AG20443 (cell line): ENCODE data around the gene KIF4A.
"Not testable (repeated sequence)": the region's sequence is repeated elsewhere in the genome, so short reads cannot be mapped to it uniquely, and the experiment has no call there.

Experiments used
- DNase-seq: peaks from one replicate; pipeline ENCODE4 v3.0.0; 2012; ENCODE audit warnings: low spot score, mixed read lengths

Gene KIF4A, protein sequence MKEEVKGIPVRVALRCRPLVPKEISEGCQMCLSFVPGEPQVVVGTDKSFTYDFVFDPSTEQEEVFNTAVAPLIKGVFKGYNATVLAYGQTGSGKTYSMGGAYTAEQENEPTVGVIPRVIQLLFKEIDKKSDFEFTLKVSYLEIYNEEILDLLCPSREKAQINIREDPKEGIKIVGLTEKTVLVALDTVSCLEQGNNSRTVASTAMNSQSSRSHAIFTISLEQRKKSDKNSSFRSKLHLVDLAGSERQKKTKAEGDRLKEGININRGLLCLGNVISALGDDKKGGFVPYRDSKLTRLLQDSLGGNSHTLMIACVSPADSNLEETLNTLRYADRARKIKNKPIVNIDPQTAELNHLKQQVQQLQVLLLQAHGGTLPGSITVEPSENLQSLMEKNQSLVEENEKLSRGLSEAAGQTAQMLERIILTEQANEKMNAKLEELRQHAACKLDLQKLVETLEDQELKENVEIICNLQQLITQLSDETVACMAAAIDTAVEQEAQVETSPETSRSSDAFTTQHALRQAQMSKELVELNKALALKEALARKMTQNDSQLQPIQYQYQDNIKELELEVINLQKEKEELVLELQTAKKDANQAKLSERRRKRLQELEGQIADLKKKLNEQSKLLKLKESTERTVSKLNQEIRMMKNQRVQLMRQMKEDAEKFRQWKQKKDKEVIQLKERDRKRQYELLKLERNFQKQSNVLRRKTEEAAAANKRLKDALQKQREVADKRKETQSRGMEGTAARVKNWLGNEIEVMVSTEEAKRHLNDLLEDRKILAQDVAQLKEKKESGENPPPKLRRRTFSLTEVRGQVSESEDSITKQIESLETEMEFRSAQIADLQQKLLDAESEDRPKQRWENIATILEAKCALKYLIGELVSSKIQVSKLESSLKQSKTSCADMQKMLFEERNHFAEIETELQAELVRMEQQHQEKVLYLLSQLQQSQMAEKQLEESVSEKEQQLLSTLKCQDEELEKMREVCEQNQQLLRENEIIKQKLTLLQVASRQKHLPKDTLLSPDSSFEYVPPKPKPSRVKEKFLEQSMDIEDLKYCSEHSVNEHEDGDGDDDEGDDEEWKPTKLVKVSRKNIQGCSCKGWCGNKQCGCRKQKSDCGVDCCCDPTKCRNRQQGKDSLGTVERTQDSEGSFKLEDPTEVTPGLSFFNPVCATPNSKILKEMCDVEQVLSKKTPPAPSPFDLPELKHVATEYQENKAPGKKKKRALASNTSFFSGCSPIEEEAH

DNA sequence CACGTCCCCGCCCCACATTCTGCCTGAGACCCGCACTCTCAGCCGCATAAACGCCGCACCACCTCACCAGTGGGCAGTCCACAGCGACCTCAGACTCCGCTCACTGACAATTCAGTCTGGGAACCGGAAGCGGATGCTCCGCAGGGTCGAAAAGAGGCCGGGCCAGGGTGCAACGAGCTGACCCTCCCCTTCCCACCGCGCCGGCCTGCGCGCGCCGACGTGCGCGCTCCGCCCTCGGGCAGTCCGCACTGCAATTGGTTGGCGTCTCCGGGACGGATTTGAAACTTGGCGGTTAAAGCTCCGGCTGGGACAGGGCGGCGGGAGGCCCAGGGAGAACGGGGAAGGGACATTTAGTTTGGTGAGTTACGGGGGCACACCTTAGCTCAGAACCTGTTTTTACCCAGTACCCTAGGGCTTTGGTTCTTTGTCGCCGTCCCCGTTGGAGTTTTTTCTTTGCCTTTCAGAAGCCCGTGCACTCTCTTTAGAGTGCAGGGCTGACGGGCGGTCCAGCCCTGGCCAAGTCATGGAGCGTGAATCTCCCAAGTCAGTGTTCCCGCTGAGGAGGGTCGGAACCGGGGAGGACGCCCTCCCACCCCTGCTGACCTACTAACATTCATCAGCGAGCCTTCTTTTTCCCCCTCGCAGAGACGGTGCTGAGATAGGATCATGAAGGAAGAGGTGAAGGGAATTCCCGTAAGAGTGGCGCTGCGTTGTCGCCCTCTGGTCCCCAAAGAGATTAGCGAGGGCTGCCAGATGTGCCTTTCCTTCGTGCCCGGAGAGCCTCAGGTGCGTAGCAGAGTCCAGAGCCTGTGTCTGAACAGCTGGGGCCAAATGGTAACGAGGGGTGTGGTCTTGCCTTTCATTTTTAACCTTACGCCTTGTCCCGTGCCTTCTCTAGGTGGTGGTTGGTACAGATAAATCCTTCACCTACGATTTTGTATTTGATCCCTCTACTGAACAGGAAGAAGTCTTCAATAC lies at the start of gene KIF4A, which contains the start of gene PDZD11:
Gene KIF4A (plus strand): TSS at position 312 of the 978 bp plus-strand sequence. CDS start 355 bp downstream, at position 667.
Gene PDZD11 (minus strand): TSS at position 135 of the 978 bp plus-strand sequence. CDS start 586 bp downstream, outside the sequence.
- DNase-seq = peak; percentile 97

DNA sequence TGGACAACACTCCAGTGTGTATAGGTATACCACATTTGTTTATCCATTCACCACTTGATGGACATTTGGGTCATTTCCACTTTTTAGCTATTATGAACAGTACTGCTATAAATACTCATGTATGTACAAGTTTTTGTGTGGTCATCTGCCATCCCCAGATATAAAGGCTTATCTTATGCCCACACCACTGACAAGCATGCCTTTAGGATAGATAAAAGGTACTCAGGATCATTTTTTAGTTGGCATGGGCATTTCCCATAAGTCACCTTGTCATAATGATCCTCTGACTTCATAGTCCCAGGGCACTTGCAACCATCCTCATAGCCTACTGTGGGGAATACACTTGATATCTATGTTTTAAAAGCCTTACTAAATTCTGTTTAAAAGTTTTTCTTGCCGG lies 49.2 kb upstream of the KIF4A start:
- no peak for DNase-seq

DNA sequence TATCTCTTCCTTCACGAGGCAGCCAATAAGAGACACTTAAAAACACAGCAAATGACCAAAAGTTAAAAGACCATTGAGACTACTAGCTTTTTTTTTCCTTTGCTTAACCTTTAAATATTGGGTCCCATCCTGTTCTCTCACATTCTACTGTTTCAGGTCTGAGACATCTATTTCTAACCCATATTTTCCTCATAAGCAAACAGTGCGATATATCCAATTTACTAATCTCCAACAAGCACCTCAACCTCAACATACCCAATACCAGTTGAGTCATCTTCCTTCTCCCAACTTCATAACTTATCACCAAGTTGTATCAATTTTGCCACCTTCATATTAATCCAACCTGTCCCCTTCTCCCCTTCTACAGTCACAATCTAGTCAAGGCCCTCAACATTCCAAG lies 48.4 kb upstream of the KIF4A start:
- no peak for DNase-seq

DNA sequence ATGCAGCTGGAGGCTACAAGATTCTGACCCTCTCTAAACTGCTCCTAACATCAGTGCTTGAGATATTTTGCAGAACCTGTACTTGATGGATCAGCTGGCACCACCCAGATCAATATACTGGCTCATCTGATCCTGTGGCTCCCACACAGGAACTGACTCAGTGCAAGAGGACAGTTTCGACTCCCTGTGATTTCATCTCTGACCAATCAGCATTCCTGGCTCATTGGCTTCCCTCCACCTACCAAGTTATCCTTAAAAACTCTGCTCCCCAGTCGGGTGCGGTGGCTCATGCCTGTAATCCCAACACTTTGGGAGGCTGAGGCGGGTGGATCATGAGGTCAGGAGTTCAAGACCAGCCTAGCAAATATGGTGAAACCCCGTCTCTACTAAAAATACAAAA lies 46.3 kb upstream of the KIF4A start:
- DNase-seq = not testable (repeated sequence)

DNA sequence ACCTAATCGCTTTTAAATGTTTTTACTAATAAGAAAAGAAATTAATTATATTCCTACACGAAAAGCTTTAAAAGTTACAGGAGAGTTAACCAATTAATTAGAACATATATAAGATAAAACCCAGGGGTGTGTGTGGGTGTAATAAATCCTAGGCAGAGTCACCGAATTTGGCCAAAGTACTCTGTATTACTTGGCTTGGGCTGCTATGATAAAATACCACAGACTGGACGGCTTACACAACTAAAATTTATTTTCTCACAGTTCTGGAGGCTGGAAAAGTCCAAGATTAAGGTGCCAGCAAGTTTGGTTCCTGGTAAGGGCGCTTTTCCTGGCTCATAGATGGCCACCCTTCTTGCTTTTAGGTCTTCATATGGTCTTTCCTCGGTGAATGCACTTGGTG lies 45.0 kb upstream of the KIF4A start:
- no peak for DNase-seq

DNA sequence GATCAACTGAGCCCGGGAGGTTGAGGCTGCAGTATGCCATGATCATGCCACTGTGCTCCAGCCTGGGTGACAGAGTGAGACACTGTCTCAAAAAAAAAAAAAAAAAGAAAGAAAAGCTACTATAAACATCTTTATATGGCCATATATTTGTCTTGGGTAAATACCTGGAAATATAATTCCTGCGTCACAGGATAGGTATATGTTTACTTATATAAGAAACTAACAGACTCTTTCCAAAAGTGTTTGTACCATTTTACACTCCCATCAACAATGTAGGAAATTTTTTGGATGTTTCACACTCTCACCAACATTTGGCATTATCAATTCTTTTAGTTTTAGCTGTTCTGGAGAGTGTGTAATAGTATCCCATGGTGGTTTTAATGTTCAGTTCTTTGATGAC lies 42.7 kb upstream of the KIF4A start:
- no peak for DNase-seq

DNA sequence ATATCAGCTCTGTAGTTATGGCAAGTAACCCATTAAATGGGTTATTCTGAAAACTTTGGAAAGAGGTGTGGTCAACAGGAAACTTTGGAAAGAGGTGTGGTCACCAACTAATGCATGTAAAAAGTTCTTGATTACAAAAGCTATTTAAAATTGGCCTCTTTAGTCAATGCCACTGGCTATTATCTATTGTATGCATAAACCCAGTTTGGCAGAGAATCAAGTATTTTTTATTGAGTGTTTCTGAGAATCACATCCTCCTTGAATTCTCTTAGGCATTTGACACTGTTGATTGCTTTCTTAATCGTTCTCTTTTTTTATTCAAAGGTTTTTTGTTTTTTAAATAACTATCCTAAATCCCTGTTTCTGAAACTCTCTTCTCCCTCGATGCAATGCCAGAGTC lies 37.4 kb upstream of the KIF4A start:
- no peak for DNase-seq

DNA sequence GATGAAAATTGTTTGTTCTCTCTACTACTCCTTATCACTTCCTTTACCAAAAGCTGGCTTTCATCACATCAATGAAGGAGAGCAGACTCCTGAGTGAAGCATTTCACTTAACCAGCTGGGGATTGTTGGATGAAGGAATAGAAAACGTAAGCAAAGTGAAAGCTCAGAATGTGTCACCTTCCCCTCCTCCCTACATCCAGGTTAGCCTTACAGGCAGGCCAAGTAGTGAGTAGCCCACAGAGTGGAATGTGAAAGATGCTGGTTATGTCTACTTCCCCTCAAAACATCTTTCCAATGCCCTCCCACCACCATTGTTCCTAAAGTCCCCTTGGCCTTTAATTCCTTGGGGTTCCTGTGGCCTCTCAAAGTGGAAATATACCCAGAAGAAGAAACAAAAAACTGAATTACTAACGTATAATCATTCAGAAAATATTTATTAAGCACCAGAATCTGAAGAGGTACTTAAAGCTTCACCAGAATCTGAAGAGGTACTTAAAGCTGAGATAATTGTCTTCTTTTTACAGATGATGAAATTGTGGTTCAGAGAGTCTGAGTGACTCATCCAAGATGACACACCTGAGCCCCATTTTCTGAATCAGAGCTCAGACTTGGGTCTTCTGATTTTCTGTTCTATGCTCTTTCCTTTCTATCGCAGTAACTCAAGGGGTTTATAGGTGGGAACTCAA lies 36.4 kb upstream of the KIF4A start:
- DNase-seq = no peak

DNA sequence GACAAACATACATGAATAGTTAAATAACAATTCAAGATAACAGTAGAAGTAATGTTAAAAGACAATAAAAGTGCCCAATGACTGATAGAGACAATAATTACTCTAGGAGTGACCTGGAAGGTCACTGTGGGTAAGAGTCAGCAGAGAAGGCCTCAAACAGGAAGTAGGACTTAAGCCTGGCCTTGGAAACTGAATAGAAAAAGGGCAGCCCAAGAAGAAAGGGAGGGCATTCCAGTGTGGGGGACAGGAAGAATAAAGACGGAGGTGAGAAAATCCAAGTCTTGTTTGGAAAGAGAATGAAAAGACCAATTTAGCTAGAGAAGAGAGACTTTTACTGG lies 35.9 kb upstream of the KIF4A start:
- DNase-seq = no peak

DNA sequence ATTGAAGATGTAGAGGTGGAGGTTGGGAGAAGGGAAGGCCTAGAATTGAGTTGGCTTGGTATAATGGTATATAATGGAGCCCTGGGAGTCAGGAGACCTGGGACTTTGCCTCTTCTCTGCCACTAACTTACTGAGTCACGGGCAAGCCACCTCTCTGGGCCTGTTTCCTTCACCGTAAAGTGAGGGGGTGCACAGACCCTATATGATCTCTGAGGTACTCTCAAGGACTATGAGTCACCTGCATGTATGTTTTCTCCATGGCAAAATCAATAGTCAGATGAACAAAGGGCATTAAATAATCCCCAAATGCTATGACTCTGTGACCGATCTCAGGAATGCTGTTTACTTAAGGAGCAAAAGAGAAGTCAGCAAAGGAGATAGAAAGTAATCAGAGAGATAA lies 35.0 kb upstream of the KIF4A start:
- no peak for DNase-seq

DNA sequence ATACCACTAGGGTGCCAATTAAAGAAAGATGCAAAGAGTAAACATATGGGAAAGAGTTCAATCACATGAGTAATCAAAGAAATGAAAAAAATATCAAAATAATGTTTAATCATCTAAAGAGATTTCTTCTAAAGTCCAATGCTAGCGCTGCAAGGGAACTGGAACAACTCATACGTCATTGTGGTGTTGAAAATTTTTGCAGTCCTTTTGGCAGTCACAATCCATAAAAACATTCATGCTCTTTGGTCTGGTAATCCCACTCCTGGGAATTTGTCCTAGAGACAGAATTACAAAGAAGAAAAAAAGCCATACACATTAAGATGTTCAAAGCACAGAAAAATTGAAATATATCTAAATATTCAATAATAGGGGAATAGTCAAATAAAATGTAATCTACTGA lies 34.5 kb upstream of the KIF4A start:
- no peak for DNase-seq

DNA sequence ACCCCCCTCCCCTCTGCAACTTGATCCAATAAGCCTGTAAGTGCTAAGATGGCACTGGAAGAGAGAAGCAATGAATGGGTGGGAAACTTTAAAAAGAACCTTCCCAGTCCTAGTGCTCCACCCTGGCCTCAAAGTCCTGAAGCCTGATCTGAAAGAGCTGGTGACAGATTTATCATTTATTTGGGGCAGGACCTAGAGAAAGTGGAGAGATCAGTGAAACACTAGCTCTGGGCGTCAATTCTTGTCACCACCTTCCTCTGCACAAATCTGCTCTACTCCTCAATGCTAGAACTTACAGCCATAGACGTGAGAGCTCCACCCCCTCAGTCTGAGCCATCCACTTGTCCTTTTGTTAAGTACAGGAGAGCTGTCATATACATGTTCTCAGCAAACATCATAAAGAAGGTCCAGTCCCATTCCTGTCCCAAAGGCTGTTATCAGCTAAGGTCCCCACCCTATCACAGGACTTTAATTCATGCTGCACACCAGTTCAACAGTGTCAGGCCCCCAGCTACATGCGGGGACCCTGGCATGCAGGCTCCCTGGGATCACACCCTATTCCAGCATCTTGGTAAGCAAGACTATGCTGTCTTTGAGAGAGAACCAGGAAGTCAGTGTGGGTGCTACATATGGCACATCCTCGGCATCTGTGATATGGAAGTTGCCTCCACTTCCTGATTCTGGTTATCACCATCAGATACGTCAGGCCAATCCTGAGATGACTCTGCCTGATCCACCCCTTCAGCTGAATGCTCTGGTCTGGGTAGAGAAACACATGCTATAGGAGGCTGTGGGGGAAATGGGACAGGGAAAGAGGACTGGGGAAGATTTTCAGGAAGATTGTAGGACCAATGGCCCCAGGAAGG lies 32.2 kb upstream of the KIF4A start:
- no peak for DNase-seq

DNA sequence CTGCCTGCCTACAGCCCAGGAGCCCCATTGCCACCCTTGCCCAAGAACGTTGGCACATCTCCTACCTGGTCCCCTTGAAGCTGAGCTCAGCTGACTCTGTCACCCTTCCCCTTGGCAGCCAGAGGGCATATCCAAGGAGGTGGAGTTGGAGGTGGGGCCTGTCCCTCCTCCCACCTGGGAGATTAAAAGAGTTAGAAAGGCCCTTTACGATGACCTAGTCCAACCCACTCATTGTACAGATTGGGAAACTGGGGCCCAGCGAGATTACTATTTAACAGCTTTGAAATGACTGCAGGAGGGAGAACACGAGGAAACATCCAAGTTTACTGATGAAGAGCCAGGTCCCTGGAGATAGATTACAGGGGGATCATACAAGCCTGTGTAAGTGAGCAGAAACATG lies 29.8 kb upstream of the KIF4A start, which contains the start of gene P2RY4:
Gene P2RY4 (minus strand): TSS at position 101 of the 400 bp plus-strand sequence. CDS start 580 bp downstream, outside the sequence.
- DNase-seq = no peak

DNA sequence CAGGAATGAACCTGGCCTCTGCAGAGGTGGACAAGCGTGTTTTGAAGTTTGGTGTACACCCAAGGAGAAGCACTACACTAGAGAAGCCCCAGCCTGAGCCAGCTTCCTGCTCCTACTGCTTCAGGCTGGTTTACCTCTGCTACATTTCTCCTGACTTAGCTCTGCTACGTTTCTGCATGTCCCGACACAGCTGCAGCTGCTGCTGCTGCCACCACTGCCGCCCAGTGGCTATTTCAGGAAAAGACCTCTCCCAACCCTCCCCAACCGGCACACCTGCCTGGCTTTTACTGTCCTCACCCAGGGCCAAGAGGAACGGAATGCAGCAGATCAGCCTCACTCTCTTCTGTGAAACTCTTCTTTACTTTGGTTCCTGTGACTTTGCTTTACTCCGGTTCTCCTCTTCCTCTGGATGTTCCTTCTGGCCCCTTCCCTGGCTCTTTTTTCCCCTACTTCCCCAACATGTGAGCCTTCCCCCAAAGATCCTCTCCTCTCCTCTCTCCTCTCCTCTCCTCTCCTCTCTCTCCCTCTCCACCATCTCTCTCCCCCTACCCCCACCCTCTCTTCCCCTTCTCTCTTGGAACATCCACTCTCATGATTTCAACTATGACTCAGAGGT lies 26.8 kb upstream of the KIF4A start:
- peak; percentile 32 for DNase-seq

DNA sequence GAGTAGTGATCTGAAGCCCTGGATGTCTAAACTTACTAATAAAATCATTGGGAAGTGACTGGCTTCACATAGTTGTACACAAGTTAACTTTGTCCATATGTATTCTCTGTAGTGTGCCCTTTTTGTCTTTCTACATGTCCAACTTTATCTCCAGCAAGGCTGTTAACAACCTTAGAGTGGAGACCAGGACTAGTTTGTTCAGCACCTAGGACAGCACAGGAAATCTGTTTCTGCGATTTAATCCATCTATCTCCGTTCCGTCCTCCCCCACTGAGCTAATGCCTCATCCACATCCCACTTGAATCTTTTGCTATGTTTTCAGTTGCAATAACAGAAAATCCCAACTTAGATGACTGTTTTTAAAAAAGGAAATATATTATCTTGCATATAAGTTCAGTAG lies 25.1 kb upstream of the KIF4A start:
- no peak for DNase-seq

DNA sequence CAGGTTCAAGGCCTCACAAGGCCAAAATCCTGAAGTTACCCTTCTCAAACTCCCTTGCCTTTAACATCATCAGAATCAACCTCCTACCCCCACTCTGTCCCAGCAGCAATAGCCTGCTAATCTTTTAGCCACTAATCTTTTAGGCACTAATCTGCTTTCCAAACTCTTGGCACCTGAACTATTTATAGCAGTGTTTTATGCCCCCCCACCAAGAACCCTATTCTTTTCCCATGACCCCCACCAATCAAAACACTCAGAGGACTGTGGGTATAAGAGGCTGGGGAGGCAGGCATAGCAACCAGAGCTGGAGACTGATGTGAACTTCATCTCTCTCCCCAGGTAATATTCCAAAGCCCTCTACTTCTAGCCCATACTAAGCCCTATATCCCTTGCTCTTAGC lies 21.9 kb upstream of the KIF4A start, which contains the start of gene ARR3:
Gene ARR3 (plus strand): TSS at position 301 of the 400 bp plus-strand sequence. CDS start 1,052 bp downstream, outside the sequence.
- DNase-seq = no peak

DNA sequence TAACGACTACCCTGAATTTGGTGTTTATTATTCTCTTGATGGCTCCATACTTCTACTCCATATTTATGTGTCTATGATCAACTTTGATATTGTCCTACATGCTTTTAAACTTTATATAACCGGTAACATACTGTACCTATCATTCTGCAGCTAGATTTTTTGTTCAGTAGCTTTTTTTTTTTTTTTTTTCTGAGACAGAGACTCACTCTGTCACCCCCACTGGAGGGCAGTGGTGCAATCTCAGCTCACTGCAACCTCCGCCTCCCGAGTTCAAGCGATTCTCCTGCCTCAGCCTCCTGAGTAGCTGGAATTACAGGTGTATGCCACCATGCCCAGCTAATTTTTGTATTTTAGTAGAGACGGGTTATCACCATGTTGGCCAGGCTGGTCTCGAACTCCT lies 15.9 kb upstream of the KIF4A start:
- DNase-seq = not testable (repeated sequence)

DNA sequence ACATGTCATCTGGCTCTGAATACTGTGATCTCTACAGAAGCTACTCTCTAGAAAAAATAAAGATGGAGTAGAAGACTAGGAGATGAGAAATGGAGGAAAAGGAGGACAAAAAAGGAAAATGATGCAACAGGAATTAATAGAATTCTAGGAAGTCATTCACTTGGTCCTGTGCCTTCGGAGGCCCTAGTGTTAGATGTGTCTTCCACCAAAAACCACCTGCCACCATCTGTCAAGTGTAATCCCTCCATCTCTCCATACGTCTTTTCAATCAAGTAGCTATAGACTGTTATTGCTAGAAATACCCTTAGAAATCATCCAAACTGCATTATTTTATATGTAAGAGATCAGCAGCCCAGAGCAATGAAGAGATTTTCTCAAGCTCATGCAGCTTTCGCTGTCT lies 10.8 kb upstream of the KIF4A start:
- no peak for DNase-seq

DNA sequence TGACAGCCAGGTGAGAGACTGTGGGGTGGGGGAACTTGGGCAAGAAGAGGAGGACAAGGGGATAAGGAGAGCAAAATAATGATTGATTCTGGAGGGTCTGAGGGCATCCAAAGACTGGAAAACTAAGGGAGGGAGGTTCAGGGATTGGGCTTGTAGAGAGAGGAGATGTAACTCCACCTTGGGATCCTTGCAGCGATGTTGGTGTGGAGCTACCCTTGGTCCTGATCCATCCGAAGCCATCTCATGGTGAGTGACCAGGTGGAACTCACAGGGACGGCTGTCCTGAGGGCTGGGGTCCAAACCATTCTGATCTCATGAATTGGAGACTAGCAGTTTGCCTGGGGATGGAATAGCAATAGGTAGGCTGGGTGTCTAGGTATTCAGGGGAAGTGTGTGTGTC lies 9.3 kb upstream of the KIF4A start:
- no peak for DNase-seq
